Muscle layer of colon (tissue), 2 donors: ENCODE results near the gene MAGED4.

Source experiments
- H3K27ac ChIP-seq: one replicate; pipeline ENCODE4 v1.7.0; 2013; ENCODE audit warnings: low read depth, mild to moderate bottlenecking, low read length, moderate library complexity
- H3K27me3 ChIP-seq, 2 donors: one replicate each; pipeline ENCODE4 v1.7.0; 2013; ENCODE audit warnings: low read length in 2 of 2, mild to moderate bottlenecking in 2 of 2; ENCODE audit not compliant: insufficient read depth in 2 of 2, control insufficient read depth in 1 of 2
- H3K36me3 ChIP-seq: one replicate; pipeline ENCODE4 v1.7.0; 2013; ENCODE audit warnings: mild to moderate bottlenecking, low read length; ENCODE audit not compliant: insufficient read depth
- H3K4me1 ChIP-seq: one replicate; pipeline ENCODE4 v1.7.0; 2013; ENCODE audit warnings: mild to moderate bottlenecking, low read length; ENCODE audit not compliant: insufficient read depth
- H3K4me3 ChIP-seq, 2 donors: one replicate each; pipeline ENCODE4 v1.7.0; 2013; ENCODE audit warnings: low read length in 2 of 2, low read depth in 1 of 2, mild to moderate bottlenecking in 1 of 2, moderate library complexity in 1 of 2
- H3K9ac ChIP-seq: one replicate; pipeline ENCODE4 v1.7.0; 2013; ENCODE audit warnings: low read length
- H3K9me3 ChIP-seq: one replicate; pipeline ENCODE4 v1.7.0; 2013; ENCODE audit warnings: mild to moderate bottlenecking, low read length
- donor health status: abdominal sarcoma.
- donor health status: Adenocarcinoma of cecum.

Gene MAGED4

DNA sequence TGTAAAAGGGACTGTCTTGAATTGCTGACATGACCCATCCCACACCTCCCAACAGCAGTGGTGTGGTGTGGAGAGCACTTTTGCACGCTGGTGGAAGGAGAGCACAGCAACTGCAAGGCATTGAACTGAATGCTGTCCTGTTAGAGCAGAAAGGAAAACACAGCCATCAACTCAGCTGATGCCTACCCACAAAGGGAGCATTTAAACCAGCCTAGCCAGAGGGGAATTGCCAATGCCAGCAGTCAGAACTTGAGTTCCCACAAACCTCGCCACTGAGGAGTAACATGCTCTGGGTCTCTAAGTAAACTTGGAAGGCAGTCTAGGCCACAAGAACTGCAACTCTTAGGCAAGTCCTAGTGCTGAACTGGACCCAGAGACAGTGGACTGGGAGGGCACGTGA is 31.9 kb downstream of the MAGED4 start:
- Histone ChIP-seq H3K27me3 (peaks cover 0 to 10% of the 10 kb centered on the region in 2 donors), H3K9me3 (no peaks in the 10 kb centered on the region), H3K9ac (no peak overlapping the region), H3K27ac (no peak overlapping the region), H3K36me3 (no peaks in the 10 kb centered on the region), H3K4me1 (no peaks in the 10 kb centered on the region), H3K4me3 (no peak overlapping the region)

DNA sequence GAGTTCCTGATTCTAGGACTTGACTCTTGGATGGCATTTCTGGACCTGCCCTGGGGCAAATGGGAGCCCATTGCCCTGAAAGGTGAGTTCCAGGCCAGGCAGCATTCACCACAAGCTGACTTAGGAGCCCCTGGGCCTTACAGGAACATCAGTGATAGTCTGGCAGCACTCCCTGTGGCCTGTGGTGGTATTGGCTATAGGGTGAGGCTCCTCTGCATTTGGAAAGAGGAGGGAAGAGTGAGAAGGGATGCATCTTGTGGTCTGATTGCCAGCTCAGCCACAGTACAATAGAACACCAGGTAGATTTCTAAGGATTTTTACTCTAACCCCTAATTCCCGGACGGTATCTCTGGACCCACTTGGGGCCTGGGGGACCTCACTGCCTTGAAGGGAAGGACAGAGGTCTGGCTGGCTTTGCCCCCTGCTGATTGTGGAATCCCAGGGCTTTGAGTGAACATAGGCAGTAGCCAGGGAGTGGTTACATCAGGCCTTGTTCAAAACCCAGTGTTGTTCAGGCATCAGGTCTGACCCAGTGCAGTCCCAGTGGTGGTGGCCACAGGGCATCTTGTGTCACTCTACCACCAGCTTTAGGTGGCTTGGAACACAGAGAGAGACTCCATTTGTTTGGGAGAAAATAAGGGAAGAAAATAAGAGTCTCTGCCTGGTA is 32.9 kb downstream of the MAGED4 start:
- Histone ChIP-seq H3K36me3 (no peaks in the 10 kb centered on the region), H3K4me1 (no peaks in the 10 kb centered on the region)

DNA sequence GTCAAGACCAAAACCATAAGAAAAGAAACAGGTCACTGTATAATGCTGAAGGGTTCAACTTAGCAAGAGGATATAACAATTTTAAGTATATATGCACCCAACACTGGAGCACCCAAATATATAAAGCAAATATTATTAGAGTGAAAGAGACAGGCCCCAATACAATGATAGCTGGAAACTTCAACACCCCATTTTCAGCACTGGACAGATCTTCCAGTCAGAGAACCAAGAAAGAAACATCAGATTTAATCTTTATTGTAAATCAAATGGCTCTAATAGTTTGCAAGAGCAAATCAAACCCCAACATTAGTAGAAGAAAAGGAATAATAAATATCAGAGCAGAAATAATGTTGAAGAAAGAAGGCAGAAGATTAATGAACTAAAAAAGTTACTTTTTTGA is 36.2 kb downstream of the MAGED4 start:
- Histone ChIP-seq H3K4me3 (no peak overlapping the region), H3K36me3 (no peaks in the 10 kb centered on the region), H3K4me1 (no peaks in the 10 kb centered on the region), H3K9ac (no peak overlapping the region), H3K27ac (no peak overlapping the region), H3K27me3 (peaks cover 0 to 10% of the 10 kb centered on the region in 2 donors), H3K9me3 (no peaks in the 10 kb centered on the region)

More for the DNA sequence above, 32.9 kb downstream of the MAGED4 start:
- H3K27me3 ChIP-seq, result peaks cover 0 to 10% of the 10 kb centered on the region in 2 donors
- no peaks in the 10 kb centered on the region for H3K9me3 ChIP-seq
- no peak overlapping the region for H3K4me3 ChIP-seq
- H3K9ac ChIP-seq, result no peak overlapping the region
- H3K27ac ChIP-seq, result no peak overlapping the region
